G401 (cell line): Measurements from ENCODE around the gene AGRP. TPM values are rescaled to one million over a fixed set of nuclear protein-coding genes. Genes with fewer than 3 reads are reported as not detected.

Experiments used
- DNase-seq: peaks from one replicate; pipeline ENCODE4 v3.0.0-alpha.2; 2015; ENCODE audit warnings: low spot score
- in situ Hi-C: cut with HindIII; loops from 2 replicates; pipeline ENCODE4 v1.10.0; 2016; ENCODE audit warnings: low sequenced_read_pairs, mixed read lengths
- total RNA-seq: library from RNA; depleted of rRNA; stranded (reverse); fragments of >200 nt; shearing (Covaris generic); gene quantifications from 2 replicates; pipeline ENCODE4 v1.2.3, GENCODE V29; 2014

AGRP gene
- total RNA-seq, 1 experiment from 2014 or later = not detected

GRCh38 chr16:67470359-67470758, 13.0 kb downstream of the AGRP start:
- DNase-seq = peak; percentile 100
- in situ Hi-C loops = no loop called here

DNA sequence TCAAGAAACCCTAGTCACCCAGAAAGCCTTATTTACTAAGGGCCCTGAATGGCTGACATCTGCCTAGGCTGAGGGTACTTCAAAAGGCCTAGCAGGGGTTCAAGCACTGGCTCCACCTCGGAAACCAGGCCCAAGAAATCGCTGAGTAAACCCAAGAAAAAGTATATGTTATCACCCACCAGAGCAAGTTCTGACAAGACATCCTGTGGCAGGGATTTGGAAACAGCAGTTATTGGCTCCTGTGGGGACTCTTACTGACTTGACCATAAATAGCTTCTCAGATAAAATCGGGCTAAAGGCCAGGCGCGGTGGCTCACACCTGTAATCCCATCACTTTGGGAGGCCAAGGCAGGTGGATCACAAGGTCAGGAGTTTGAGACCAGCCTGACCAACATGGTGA, 14.6 kb downstream of the AGRP start:
- in situ Hi-C loops = no loop called here
- no peak for DNase-seq

GRCh38 chr16:67466581-67466980, 16.8 kb downstream of the AGRP start:
- DNase-seq = no peak
- in situ Hi-C loops = no loop called here

GRCh38 chr16:67464565-67464964, 18.8 kb downstream of the AGRP start:
- no peak for DNase-seq

GRCh38 chr16:67463691-67464090, 19.7 kb downstream of the AGRP start:
- DNase-seq = no peak
- in situ Hi-C loops = no loop called here

More at GRCh38 chr16:67464565-67464964, 18.8 kb downstream of the AGRP start:
- in situ Hi-C loops = no loop called here

DNA sequence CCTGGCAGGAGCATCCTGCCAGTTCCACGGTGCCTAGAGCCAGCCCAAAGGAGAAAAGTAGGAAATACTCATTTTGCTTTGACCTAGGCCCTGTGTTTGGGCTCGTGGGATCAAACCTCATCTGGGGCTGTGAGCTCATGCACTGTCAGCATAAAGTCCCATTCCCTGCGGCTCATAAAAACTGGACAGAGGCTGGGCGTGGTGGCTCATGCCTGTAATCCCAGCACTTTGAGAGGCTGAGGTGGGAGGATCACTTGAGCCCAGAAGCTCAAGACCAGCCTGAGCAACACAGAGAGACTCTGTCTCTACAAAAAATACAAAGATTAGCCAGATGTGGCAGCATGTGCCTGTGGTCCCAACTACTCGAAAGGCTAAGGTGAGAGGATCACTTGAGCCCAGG, 20.3 kb downstream of the AGRP start:
- no peak for DNase-seq
- in situ Hi-C loops = no loop called here

- DNase-seq = no peak
- in situ Hi-C loops = no loop called here
These were observed 21.1 kb downstream of the AGRP start for GRCh38 chr16:67462279-67462655.

- no peak for DNase-seq
- in situ Hi-C loops = no loop called here
These were observed 21.6 kb downstream of the AGRP start for GRCh38 chr16:67461600-67462278.

DNA sequence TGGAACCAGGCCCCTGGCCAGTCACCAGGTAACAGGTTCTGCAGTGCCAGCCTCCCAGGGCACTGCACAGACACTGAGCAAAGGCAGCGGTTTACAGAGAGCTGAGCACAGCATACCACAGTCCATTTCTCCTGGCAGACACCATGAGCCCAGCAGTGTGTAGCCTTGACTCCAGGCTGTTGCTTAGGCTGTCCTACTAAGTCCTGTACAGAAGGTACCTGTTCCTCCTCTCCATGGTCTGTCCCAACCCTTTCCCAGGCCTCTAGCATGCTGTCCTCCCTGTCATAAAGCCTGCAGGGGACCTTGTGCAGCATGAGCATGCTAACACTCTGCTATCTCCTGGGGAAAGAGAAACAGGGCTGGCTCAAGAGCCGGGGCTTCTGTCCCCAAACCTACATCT, 22.4 kb downstream of the AGRP start:
- DNase-seq = no peak
- in situ Hi-C loops = no loop called here

GRCh38 chr16:67460168-67460567, 23.2 kb downstream of the AGRP start:
- in situ Hi-C loops = no loop called here

GRCh38 chr16:67459861-67460150, 23.5 kb downstream of the AGRP start:
- in situ Hi-C loops = no loop called here
- no peak for DNase-seq

More at GRCh38 chr16:67460168-67460567, 23.2 kb downstream of the AGRP start:
- no peak for DNase-seq

DNA sequence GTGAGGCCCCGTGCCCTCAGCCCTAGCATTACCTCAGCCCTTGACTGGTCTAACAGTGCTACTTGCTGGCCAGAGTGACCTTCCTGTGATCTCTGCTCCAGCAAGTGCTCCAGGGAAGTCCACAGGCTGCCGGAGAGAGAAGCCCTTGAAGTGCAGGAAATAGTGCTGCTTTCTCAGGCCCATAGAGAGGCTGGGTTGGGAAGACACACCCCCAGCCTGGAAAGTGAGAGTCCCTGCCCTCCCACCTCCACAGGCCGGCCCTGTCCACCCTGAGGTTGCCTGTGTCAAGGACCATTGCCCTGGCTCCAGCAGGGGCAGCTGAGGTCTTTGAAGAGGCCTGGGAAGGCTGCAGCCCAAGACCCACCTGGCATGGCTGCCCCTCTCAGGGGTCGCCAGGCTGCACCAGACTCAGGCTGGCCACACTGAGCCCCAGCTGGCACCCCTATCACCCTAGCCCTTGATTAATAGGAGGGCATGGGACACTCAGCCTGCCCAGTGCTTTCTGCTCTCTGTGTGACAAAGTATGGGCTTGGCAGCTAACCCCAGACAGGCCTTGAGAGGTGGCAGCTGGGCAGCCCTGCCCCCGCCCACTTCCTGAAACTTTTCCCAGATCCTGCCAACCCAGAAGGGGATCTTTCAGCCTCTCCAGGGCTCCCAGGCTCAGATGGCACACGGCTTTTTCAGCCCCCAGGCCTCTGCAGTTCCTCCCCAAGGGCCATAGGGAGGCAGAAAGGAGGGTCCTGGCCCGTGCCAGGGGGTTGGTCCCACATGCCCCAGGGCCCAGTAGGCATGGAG, 24.1 kb downstream of the AGRP start:
- DNase-seq = no peak
- in situ Hi-C loops = no loop called here

- in situ Hi-C loops = no loop called here
- DNase-seq = no peak
These were observed 25.2 kb downstream of the AGRP start for GRCh38 chr16:67458121-67458641.

DNA sequence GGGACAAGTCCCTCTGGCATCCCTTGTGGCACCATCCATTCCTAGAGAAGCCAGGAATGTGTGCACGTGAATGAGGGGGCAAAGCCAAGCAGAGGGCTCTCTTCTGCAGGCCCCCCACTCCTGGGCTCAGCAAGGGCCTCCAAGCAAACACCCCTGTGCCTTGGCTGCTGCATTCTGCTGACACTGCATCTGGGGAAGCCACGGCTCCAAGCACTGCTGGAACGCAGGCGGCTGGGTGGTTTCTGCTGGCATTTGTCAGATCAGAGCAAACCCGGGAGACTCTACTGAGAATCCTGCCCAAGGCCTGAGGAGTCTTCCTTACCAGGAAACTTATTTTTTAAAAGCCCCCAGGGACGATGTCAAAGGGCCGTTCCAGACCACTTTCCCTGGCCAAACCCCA, 25.7 kb downstream of the AGRP start:
- in situ Hi-C loops = no loop called here
- DNase-seq = no peak

GRCh38 chr16:67456391-67457081, 26.8 kb downstream of the AGRP start:
- in situ Hi-C loops = no loop called here
- peak; percentile 68 for DNase-seq

DNA sequence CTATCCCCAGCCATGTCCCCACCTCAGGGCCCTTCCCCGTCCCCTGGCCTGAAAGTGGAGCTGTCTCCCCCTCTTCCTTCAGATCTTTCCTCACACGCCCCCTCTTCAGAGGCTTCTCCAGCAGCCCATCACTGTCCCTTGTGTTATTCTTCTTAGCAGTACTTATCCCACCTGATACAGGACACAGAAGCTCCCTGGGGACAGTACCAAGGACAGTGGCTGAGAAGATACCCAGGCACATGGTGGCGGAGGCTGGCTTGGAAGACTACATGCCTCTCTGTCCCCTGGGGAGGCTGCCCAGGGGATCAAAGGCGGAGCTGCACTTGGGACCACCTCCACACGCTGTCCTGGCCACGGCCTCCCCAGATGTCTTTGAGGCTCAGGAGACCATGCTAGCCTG, 28.5 kb downstream of the AGRP start:
- no peak for DNase-seq
- in situ Hi-C loops = no loop called here

DNA sequence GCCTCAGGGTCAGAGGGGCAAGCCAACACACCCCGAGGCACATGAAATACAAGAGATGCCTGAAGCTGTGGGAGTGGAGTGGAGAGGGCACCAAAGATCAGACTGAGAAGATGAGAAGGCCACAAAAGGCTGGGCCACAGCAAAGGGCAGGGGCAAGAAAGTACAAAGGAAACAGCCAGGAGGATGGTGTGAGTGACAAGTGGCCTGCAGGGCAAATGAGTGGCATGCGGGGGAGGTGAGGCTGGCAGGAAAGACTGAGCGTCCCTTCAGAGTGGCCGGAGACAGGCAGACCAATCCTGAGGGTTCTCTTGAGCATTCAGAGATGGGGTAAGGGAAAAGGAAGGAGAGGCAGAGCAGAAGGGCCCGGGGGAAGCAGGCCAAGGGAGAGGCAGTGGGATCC, 29.2 kb downstream of the AGRP start:
- in situ Hi-C loops = no loop called here
- no peak for DNase-seq

- no peak for DNase-seq
- in situ Hi-C loops = no loop called here
These were observed 31.5 kb downstream of the AGRP start for GRCh38 chr16:67451704-67452435.

GRCh38 chr16:67451061-67451703, 32.2 kb downstream of the AGRP start:
- in situ Hi-C loops = no loop called here
- DNase-seq = no peak
